Motor neuron (in vitro differentiated cells): ENCODE data around the gene EPHA6. TPM values are rescaled to one million over a fixed set of nuclear protein-coding genes. Genes with fewer than 3 reads are reported as not detected.

Experiments used
- ATAC-seq, 8 experiments: fragments of 200-7000 bp; cut with Tn5 transposase; replicated peaks in 6 of 8; 2 replicates each; pipeline ENCODE4 v1.8.0; 2021; ENCODE audit warnings: mild to moderate bottlenecking in 8 of 8, moderate library complexity in 8 of 8
- H3K27ac ChIP-seq, 2 donors: fragments of 250-450 bp; sonication (Bioruptor Pico); 2 replicates each; pipeline ENCODE4 v1.9.0; 2021; ENCODE audit warnings: antibody characterized with exemption in 2 of 2, mild to moderate bottlenecking in 2 of 2, moderate library complexity in 1 of 2
- H3K4me1 ChIP-seq, 2 donors: fragments of 250-450 bp; sonication (Bioruptor Pico); replicated peaks in 1 of 2; 2 replicates each; pipeline ENCODE4 v1.6.1; 2021; ENCODE audit warnings: antibody characterized with exemption in 2 of 2, mild to moderate bottlenecking in 2 of 2, moderate library complexity in 1 of 2
- H3K4me3 ChIP-seq, 5 donors: fragments of 250-450 bp; sonication (Bioruptor Pico); 2 replicates each; pipeline ENCODE4 v1.9.0; 2021; ENCODE audit warnings: antibody characterized with exemption in 5 of 5, mild to moderate bottlenecking in 5 of 5, moderate library complexity in 4 of 5
- WGBS, 10 experiments: fragments of 450-650 bp; shearing (Covaris generic); methylation state at CpG; one replicate each; pipeline ENCODE4 v1.0.0; 2022; 5-methylcytosine and 5-hydroxymethylcytosine counted together
- in situ Hi-C, 9 experiments: fragments of 400-800 bp; cut with MboI; loops; one replicate each; pipeline ENCODE4 v1.15.0; 2021; ENCODE audit warnings: low sequenced_read_pairs in 9 of 9, low pct_unique_long_range_greater_than_20kb in 2 of 9; ENCODE audit not compliant: unreplicated experiment in 9 of 9
- total RNA-seq, 8 experiments: library from RNA; unstranded; fragments of 300-600 nt; gene quantifications; 2 replicates each; pipeline versions ENCODE4 v1.2.3 to v1.2.4, GENCODE V29; 2022

The EPHA6 gene
- total RNA-seq, 8 experiments from 2014 or later: 0.31 to 11.2 (median 5.6) TPM

GRCh38 chr3:97670952-97671351 lies 856.6 kb downstream of the EPHA6 start:
- 0 to 100% (median 81%) methylated on average over 1 to 4 of the region's 4 CpGs; no CpG with 5 or more reads in 4 of the 10 experiments for WGBS, 10 experiments
- Histone ChIP-seq H3K4me1 (no peaks in the 10 kb centered on the region), H3K4me3 (no peak overlapping the region), H3K27ac (no peak overlapping the region)
- in situ Hi-C loops: loop anchor here in 1 of 9 experiments (25.0 kb wide), 1 partner anchor 809 kb away; no protein-coding TSS in a partner anchor
- peak in 1 of 8 experiments; percentile 17 for ATAC-seq

GRCh38 chr3:97673357-97673997 lies 859.1 kb downstream of the EPHA6 start:
- H3K4me1 ChIP-seq: no peaks in the 10 kb centered on the region
- in situ Hi-C loops: loop anchor here in 1 of 9 experiments (25.0 kb wide), 1 partner anchor 811 kb away; no protein-coding TSS in a partner anchor
- H3K27ac ChIP-seq: no peak overlapping the region
- no peak for ATAC-seq
- 0 to 100% (median 64%) methylated on average over 1 to 3 of the region's 3 CpGs; no CpG with 5 or more reads in 2 of the 10 experiments for WGBS, 10 experiments
- H3K4me3 ChIP-seq: no peak overlapping the region

GRCh38 chr3:97674461-97674860 lies 860.1 kb downstream of the EPHA6 start:
- in situ Hi-C loops: loop anchor here in 1 of 9 experiments (25.0 kb wide), 1 partner anchor 812 kb away; no protein-coding TSS in a partner anchor
- no peaks in the 10 kb centered on the region for H3K4me1 ChIP-seq
- H3K27ac ChIP-seq: no peak overlapping the region
- peak in 2 of 8 experiments; percentile 47 to 73 for ATAC-seq
- H3K4me3 ChIP-seq: no peak overlapping the region
- 22 to 100% (median 80%) methylated on average over 1 to 2 of the region's 2 CpGs; no CpG with 5 or more reads in 2 of the 10 experiments for WGBS, 10 experiments

- Histone ChIP-seq H3K4me1 (no peaks in the 10 kb centered on the region), H3K27ac (no peak overlapping the region), H3K4me3 (no peak overlapping the region)
- in situ Hi-C loops: no loop called here
- ATAC-seq: no peak
Observed at GRCh38 chr3:97680210-97680609, 865.8 kb downstream of the EPHA6 start.

- no peak overlapping the region for H3K27ac ChIP-seq
- ATAC-seq: no peak
- in situ Hi-C loops: no loop called here
- H3K4me1 ChIP-seq: peaks cover 0 to under 1% of the 10 kb centered on the region in 2 donors
- H3K4me3 ChIP-seq: no peak overlapping the region
Observed at GRCh38 chr3:97680696-97681095, 866.3 kb downstream of the EPHA6 start.

GRCh38 chr3:97684490-97684889 lies 870.1 kb downstream of the EPHA6 start:
- H3K4me3 ChIP-seq: no peak overlapping the region
- in situ Hi-C loops: no loop called here
- no peak overlapping the region for H3K27ac ChIP-seq
- 10 to 100% (median 88%) methylated on average over 1 to 4 of the region's 4 CpGs; no CpG with 5 or more reads in 1 of the 10 experiments for WGBS, 10 experiments
- H3K4me1 ChIP-seq: peaks cover 0 to 10% of the 10 kb centered on the region in 2 donors
- no peak for ATAC-seq

- H3K27ac ChIP-seq: no peak overlapping the region
- no peak overlapping the region for H3K4me3 ChIP-seq
- ATAC-seq: peak in 4 of 8 experiments; percentile 32 to 49 (median 40)
- in situ Hi-C loops: no loop called here
- H3K4me1 ChIP-seq: peaks cover 0 to 10% of the 10 kb centered on the region in 2 donors
Observed at GRCh38 chr3:97686258-97686657, 871.9 kb downstream of the EPHA6 start.

- 67 to 100% (median 100%) methylated on average over 1 of the region's 2 CpGs; no CpG with 5 or more reads in 7 of the 10 experiments for WGBS, 10 experiments
- no peak overlapping the region for H3K27ac ChIP-seq
- no peak for ATAC-seq
- H3K4me3 ChIP-seq: no peak overlapping the region
- peaks cover 0 to 22% of the 10 kb centered on the region in 2 donors for H3K4me1 ChIP-seq
- in situ Hi-C loops: no loop called here
Observed at GRCh38 chr3:97687734-97688133, 873.3 kb downstream of the EPHA6 start.

GRCh38 chr3:97689111-97689510 lies 874.7 kb downstream of the EPHA6 start:
- 8 to 100% (median 83%) methylated on average over 1 to 4 of the region's 4 CpGs; no CpG with 5 or more reads in 1 of the 10 experiments for WGBS, 10 experiments
- ATAC-seq: no peak
- Histone ChIP-seq H3K4me3 (no peak overlapping the region), H3K27ac (no peak overlapping the region), H3K4me1 (peaks cover 0 to 25% of the 10 kb centered on the region in 2 donors)
- in situ Hi-C loops: no loop called here

GRCh38 chr3:97689962-97690361 lies 875.6 kb downstream of the EPHA6 start:
- H3K27ac ChIP-seq: no peak overlapping the region
- H3K4me3 ChIP-seq: no peak overlapping the region
- in situ Hi-C loops: no loop called here
- peaks cover 0 to 25% of the 10 kb centered on the region in 2 donors for H3K4me1 ChIP-seq
- no peak for ATAC-seq

- whole genome bisulfite sequencing, 10 experiments: 0 to 100% (median 35%) methylated on average over 1 of the region's 1 CpG; no CpG with 5 or more reads in 2 of the 10 experiments
- peaks cover 0 to 18% of the 10 kb centered on the region in 2 donors for H3K4me1 ChIP-seq
- no peak overlapping the region for H3K27ac ChIP-seq
- peak in 1 of 8 experiments; percentile 49 for ATAC-seq
- no peak overlapping the region for H3K4me3 ChIP-seq
- in situ Hi-C loops: no loop called here
Observed at GRCh38 chr3:97691354-97691753, 877.0 kb downstream of the EPHA6 start.

GRCh38 chr3:97692389-97692788 lies 878.0 kb downstream of the EPHA6 start:
- in situ Hi-C loops: no loop called here
- WGBS, 10 experiments: 14 to 75% (median 36%) methylated on average over 3 to 5 of the region's 5 CpGs
- Histone ChIP-seq H3K4me1 (peaks cover 0 to 15% of the 10 kb centered on the region in 2 donors), H3K27ac (no peak overlapping the region), H3K4me3 (no peak overlapping the region)
- peak in 4 of 8 experiments; percentile 61 to 84 (median 79) for ATAC-seq

- in situ Hi-C loops: no loop called here
- 67 to 100% (median 76%) methylated on average over 1 to 2 of the region's 2 CpGs; no CpG with 5 or more reads in 5 of the 10 experiments for WGBS, 10 experiments
- ATAC-seq: peak in 2 of 8 experiments; percentile 3 to 13
- peaks cover 0 to 15% of the 10 kb centered on the region in 2 donors for H3K4me1 ChIP-seq
- no peak overlapping the region for H3K27ac ChIP-seq
- H3K4me3 ChIP-seq: no peak overlapping the region
Observed at GRCh38 chr3:97692831-97693230, 878.4 kb downstream of the EPHA6 start.

GRCh38 chr3:97694876-97695275 lies 880.5 kb downstream of the EPHA6 start:
- Histone ChIP-seq H3K27ac (no peak overlapping the region), H3K4me3 (no peak overlapping the region), H3K4me1 (peaks cover 0 to 15% of the 10 kb centered on the region in 2 donors)
- WGBS, 10 experiments: 14 to 100% (median 100%) methylated on average over 1 of the region's 1 CpG; no CpG with 5 or more reads in 5 of the 10 experiments
- ATAC-seq: peak in 2 of 8 experiments; percentile 13 to 32
- in situ Hi-C loops: no loop called here
